ENCODE data around the gene PLEKHA4.
"Not testable (repeated sequence)": the region's sequence is repeated elsewhere in the genome, so short reads cannot be mapped to it uniquely, and the experiment has no call there.

Gene PLEKHA4

DNA sequence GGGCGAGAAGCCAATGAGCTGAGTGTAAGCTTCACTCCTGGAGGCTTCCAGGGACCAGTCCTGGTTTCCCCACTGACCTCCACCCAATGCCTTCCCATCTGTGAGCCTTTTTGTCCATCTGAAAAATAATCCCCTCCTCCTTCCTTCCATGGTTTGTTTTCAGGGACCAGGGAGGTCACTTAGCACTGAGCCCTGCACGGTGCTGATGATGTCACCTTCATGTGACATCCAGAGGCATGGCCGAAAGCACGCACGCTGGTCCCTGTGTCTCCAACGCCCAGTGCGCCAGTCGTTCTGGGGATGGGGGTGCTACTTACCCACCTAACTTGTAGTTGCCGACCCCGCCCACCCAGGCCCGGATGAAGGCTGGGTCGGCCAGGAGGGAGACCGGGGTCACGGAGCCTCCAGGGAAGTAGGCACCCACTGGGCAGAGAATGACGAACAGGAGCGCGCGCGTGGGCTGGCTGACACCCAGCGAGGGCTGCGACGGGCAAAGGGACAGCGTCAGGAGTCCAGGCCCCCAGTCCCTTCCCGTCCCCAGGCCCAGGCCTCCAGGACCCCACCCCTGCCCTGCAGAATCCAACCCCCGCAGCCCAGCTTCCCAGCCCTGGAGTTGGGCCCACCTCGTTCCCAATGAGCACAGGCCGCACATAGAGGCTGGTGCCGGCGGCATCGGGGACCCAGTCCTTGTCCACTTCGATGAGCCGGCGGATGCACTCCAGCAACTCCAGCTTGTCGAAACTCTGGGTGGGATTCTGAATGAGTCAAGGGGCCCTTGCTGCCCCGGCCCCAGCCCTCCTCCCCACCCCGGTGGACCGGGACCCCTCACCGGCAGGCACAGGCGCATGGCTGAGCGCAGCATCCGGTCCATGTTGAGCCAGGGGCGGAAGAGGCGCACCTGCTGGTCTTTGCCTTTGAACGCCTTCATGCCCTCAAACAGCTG lies 68.8 kb downstream of the PLEKHA4 start:
- no peak for DNase-seq (ENCODE audit: low read depth in 2 of 2)

DNA sequence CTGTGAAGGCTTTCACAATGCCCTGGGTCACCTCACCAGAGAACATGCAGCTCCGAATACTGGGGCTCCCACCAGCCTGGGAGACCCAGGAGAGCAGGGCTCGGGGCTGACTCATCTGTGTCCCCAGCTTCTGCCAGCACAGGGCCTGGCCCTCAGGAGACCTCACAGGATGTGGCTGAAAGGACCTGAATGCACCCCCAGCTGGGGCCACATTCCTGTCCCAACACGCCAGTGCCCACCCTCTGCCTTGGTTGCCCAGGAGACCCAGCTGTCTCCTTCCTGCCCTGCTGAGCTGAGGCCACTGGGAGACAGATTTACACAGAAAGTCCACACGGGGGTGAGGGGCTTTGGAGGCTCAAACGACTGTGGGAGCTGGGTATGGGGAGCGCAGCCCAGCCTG lies 69.5 kb downstream of the PLEKHA4 start:
- DNase-seq (ENCODE audit: low read depth in 2 of 2): no peak

DNA sequence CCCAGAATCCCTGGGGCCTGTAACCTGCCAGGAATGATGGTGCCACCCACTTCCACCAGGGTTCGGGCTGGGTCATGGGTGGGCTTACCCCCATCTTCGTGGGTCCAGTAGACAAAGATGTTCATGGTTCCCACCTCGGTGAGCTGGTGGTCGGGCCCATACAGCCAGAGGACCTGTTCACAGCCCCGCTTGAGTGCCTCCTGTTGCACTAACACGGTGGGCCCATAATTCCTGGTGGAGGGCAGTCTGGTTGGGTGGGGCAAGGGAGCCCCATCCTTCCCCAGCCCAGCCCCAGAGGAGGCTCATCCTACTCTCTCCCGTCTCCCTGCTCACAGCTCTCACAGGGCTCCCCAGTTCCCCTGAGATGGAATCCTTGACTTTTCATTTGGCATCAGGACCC lies 71.3 kb downstream of the PLEKHA4 start:
- no peak for DNase-seq (ENCODE audit: low read depth in 2 of 2)

DNA sequence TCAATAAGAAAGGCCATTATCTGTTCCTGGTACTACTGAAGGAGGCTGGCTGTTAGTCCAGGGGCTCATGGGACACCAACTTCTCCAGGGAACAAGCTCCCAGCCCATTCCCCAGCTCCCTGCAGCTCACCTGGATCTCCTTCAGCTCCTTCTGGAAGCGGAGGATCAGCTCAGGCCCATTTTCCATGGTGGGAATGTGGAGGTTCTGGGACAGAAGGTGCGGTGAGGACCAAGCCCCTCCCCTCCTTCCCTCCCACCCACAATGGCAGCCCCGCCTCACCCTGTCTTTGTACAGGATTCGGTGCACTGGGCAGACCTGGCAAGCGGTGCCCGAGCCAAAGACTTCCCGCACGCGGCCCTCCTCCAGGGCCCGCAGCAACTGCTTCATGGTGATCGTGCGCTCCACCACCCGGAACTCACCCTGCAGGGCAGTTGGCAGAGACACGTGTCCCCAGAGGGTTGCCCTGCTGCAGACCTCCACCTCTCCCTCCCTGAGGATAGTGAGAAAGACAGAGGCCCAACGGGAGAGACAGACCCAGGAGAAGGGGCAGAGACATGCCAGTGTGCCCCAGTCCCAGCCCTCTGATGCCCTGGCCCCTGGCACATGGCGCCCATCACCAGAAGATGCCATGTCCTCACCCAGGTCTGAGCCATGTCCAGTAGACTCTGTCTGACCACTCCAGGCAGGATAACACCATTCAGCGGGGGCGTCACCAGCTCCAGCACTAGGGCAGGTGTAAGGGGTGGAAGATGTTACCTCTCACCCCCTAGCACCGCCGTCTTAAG lies 71.9 kb downstream of the PLEKHA4 start:
- no peak for DNase-seq (ENCODE audit: low read depth in 2 of 2)

DNA sequence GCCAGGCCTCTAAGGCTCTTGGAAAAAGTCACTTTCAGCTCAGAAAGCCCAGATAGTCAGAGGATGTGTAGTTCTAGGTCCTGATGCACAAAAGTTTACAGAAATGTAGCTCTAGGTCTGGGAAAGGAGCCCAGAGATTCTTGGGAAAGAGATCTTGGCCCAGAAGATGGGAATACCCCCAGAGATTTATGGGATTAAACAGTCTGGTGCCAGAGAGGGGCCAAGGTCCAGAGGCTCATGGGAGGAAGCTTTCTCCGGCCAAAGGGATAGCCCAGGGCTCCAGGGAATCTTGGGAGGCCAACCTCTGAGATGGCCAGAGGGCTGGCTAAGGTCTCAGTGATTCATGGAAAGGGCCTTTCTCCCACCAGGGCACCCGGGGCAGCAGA lies 72.7 kb downstream of the PLEKHA4 start:
- DNase-seq (ENCODE audit: low read depth in 2 of 2): no peak

DNA sequence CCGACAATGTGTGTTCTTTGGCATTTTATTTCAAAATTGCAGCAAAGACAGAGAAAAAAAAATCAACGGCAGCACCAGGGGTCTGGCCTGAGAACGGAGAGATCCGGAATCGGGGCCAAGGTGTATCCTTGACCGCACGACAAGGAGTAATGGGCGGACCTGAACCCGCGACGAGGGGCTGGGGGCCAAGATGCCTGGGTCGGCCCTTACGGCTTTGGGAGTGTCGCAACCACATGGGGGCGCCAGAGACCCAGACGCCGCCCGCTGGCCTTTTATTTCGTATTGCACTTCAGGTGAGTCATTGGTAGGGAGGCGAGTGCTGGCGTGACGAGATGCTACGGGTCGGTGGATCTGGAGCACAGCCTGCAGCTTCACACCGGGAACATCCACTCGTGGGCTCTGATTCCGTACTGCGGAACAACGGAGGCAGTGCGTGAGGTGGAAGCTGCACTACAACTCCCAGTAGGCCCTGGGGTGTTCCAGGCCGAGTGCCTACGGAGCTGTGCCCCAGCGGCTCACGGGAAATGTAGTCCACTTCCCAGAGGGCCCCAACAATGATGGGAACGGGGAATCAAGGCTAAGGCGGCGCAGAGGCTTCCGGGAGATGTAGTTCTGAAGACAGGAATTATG lies 73.2 kb downstream of the PLEKHA4 start:
- peak; percentile 68 to 73 for DNase-seq (ENCODE audit: low read depth in 2 of 2)

DNA sequence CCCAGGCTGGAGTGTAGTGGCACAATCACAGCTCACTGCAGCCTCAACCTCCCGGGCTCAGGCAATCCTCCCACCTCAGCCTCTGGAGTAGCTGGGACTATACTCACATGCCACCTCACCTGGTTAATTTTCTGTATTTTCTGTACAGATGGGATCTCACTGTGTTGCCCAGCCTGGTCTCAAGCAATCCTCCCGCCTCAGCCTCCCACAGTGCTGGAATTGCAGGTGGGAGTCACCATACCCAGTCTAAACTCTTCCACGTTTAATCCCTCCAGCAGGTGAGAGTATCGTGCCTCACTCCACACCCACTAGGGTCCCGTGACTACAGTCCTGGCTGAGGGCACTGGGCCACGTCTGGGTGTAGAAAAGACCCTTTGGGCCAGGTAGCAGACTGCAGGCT lies 74.1 kb downstream of the PLEKHA4 start:
- no peak for DNase-seq (ENCODE audit: low read depth in 2 of 2)

DNA sequence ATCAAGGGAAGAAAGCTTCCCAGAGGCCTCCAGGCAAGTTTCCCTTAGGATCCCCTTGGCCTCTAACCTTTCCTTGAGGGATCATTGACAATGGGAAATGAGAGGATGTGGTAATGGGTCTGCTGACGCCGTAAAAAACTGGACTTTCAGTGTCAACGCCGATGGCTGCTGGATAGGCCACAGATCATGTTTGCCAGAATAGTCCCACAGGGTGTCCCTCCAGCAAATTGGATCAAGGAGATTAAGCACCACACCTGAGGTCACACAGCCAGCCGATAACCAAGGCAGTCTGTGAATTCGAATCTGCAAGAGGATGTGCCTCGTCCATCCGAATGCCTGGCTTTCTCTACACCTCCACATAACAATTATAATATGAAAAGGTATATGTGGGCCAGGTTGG lies 75.1 kb downstream of the PLEKHA4 start:
- no peak for DNase-seq (ENCODE audit: low read depth in 2 of 2)

DNA sequence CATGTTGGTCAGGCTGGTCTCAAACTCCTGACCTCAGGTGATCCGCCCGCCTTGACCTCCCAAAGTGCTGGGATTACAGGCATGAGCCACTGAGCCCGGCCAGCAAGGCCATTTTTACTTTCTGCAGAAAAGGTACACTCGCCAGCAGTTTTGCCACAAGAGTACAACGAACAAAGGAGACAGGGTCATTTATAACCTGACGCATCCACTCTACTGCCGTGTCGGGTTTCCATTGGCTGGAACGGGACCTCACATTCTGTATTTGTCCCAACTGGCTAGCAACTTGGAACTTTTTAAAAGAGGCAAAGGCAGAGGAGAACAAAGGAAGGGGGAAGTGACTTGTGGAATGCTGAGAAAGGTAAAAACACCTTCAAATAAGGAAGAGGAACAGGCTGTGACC lies 81.1 kb downstream of the PLEKHA4 start:
- DNase-seq (ENCODE audit: low read depth in 2 of 2): not testable (repeated sequence)

Measured in stimulated activated CD8-positive, alpha-beta memory T cell treated with anti-CD3 and anti-CD28 coated beads, Interleukin-7, amount 100 ng/mL, for 4 hours (primary cell).